ENCODE results near the gene CLDN1. TPM values are rescaled to one million over a fixed set of nuclear protein-coding genes. Genes with fewer than 3 reads are reported as not detected.
A peak's percentile ranks its signal among the peaks of the same experiment; 100 is the strongest.

CLDN1 gene
- total RNA-seq, 1 experiment from 2014 or later = 4.4 TPM

DNA sequence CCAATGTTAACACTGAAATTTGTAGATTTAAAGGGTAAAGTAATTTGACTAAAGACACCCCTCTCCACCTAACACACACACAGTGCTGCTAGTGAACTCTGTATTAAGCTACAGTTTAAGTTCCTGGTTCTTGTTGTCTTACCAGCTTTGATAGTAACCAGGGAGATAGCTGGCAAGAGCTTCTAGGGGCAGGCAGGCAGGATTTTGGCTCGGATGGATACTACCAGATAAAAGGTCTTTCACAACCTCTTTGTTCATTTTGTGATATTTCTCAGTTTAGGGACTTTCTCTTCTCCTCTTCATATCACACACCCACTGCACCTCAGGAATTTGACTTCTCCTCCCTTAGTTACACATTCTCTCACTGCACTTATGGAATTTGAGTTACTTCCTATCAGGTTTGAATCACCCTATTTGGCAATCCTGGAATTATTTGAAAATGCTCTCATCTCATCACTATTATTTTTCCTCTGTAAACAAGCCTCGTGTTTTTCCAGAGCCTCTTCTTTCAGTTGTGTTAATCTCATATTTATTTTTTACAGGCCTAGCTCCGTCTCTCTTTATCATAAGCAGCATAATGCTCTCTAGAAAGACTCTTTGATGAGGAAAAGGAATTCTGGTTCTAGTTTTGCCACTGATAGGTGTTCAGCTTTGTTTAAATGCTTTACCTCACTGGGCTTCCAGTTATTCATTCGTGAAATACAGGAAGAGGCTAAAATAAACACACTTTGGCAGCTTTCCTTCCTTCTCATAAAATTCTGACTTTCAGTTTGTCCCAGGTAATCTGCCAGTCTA is 23.0 kb upstream of the CLDN1 start:
- no peak overlapping the region for H3K4me3 Mint-ChIP-seq
- H3K36me3 Mint-ChIP-seq = peaks cover 2% of the 10 kb centered on the region; the same call in 1 of the 2 replicates
- no peak overlapping the region for H3K27ac Mint-ChIP-seq
- ChIA-PET POLR2A (no interaction called here), CTCF (interaction anchor here (0.6 kb wide), 1 partner anchor 384 kb away, joined by 3 read pairs; no protein-coding TSS in a partner anchor)
- no peak for ATAC-seq
- H3K4me1 Mint-ChIP-seq = peaks cover 6% of the 10 kb centered on the region
- TF ChIP-seq ESRRA (CRISPR knock-in tag; IDR thresholded peaks at IDR 0.05; ENCODE audit: borderline replicate concordance) (no peak), GABPB1 (CRISPR knock-in tag; IDR thresholded peaks at IDR 0.05) (peak; percentile 25; the same call in 1 of the 2 replicates), CREB1 (CRISPR knock-in tag; IDR thresholded peaks at IDR 0.05) (no peak)
- no peaks in the 10 kb centered on the region for H3K27me3 Mint-ChIP-seq (ENCODE audit: low read depth)
- no peak for DNase-seq (ENCODE audit: low spot score)
- H3K9me3 Mint-ChIP-seq = peaks cover 24% of the 10 kb centered on the region

DNA sequence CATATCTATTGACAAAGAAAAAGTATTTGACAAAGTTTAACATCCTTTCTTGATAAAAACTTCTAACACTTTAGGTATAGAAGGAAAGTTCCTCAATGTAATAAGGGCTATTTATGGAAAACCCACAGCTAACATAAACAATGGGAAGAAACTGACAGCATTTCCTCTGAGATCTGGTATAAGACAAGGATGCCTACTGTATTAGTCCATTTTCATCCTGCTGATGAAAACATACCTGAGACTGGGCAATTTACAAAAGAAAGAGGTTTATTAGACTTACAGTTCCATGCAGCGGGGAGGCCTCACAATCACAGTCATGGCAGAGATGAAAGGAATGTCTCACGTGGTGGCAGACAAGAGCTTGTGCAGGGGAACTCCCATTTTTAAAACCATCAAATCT is 17.8 kb upstream of the CLDN1 start:
- H3K4me1 Mint-ChIP-seq = no peaks in the 10 kb centered on the region
- peaks cover 2% of the 10 kb centered on the region; the same call in 1 of the 2 replicates for H3K36me3 Mint-ChIP-seq
- no peak for TF ChIP-seq ELF4 (CRISPR knock-in tag; IDR thresholded peaks at IDR 0.05; ENCODE audit: low read depth)
- TF ChIP-seq HMGA2 (CRISPR knock-in tag; IDR thresholded peaks at IDR 0.05) = no peak
- TF ChIP-seq ZNF396 (CRISPR knock-in tag; IDR thresholded peaks at IDR 0.05; ENCODE audit: borderline replicate concordance) = no peak
- ChIA-PET CTCF (no interaction called here), POLR2A (no interaction called here)
- H3K27me3 Mint-ChIP-seq (ENCODE audit: low read depth) = no peaks in the 10 kb centered on the region
- no peak for DNase-seq (ENCODE audit: low spot score)
- ATAC-seq = no peak
- H3K9me3 Mint-ChIP-seq = peaks cover 20% of the 10 kb centered on the region
- no peak overlapping the region for H3K27ac Mint-ChIP-seq
- no peak overlapping the region for H3K4me3 Mint-ChIP-seq

DNA sequence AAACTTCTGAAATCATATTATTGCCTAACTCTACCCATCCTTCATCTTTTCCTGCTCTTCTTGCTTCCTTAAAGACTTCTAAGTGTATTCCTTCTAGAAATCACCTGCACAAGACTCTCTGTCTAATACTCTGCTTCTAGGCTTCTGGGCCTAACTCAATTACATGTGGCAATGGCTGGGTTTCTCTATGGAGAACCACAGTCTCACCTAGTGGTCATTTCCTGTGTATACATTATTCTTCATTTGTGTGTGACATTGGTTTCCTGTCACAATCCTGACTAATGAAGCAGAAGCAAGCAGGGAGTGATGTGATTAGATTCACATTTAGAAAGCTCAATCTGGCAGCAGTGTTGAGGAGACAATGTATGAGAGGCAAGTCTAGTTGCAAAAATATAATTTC is 16.9 kb upstream of the CLDN1 start:
- Mint-ChIP-seq H3K27me3 (ENCODE audit: low read depth) (no peaks in the 10 kb centered on the region), H3K9me3 (peaks cover 20% of the 10 kb centered on the region), H3K36me3 (peaks cover 2% of the 10 kb centered on the region; the same call in 1 of the 2 replicates), H3K27ac (no peak overlapping the region), H3K4me3 (no peak overlapping the region), H3K4me1 (no peaks in the 10 kb centered on the region)
- TF ChIP-seq, protein P1, sequence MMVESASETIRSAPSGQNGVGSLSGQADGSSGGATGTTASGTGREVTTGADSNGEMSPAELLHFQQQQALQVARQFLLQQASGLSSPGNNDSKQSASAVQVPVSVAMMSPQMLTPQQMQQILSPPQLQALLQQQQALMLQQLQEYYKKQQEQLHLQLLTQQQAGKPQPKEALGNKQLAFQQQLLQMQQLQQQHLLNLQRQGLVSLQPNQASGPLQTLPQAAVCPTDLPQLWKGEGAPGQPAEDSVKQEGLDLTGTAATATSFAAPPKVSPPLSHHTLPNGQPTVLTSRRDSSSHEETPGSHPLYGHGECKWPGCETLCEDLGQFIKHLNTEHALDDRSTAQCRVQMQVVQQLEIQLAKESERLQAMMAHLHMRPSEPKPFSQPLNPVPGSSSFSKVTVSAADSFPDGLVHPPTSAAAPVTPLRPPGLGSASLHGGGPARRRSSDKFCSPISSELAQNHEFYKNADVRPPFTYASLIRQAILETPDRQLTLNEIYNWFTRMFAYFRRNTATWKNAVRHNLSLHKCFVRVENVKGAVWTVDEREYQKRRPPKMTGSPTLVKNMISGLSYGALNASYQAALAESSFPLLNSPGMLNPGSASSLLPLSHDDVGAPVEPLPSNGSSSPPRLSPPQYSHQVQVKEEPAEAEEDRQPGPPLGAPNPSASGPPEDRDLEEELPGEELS (CRISPR knock-in tag; IDR thresholded peaks at IDR 0.05) = no peak
- TF ChIP-seq ZNF423 (CRISPR knock-in tag; IDR thresholded peaks at IDR 0.05) (no peak), TCF7 (CRISPR knock-in tag; IDR thresholded peaks at IDR 0.05; ENCODE audit: low read depth) (no peak)
- DNase-seq (ENCODE audit: low spot score) (no peak), ATAC-seq (peak; percentile 67)
- ChIA-PET POLR2A (no interaction called here), CTCF (interaction anchor here (0.8 kb wide), 1 partner anchor 17 kb away, joined by 5 read pairs; the partner anchor contains the start of gene CLDN1)

DNA sequence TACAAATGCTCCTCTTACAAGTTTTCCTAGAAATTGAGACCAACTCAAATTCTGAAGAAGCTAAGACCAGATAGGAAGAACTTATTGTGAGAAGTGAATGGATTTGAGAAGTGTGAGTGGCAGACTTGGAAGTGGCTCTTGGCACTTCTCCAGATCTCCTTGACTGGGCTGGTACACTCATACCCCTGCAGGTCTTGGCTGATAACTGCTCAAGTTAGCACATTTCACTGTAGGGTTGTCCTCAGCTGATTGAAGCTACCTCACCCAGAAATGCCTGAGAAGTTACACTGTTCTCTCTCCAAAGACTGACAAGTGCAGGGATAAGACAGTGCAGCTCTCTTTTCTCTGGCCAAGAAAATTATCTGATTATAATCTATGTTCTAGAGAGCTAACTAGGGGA is 16.5 kb upstream of the CLDN1 start:
- ChIA-PET CTCF (interaction anchor here (0.8 kb wide), 1 partner anchor 16 kb away, joined by 5 read pairs; the partner anchor contains the start of gene CLDN1), POLR2A (no interaction called here)
- ATAC-seq (no peak), DNase-seq (ENCODE audit: low spot score) (no peak)
- H3K36me3 Mint-ChIP-seq = peaks cover 2% of the 10 kb centered on the region; the same call in 1 of the 2 replicates
- no peaks in the 10 kb centered on the region for H3K4me1 Mint-ChIP-seq
- no peak overlapping the region for H3K4me3 Mint-ChIP-seq
- H3K27ac Mint-ChIP-seq = no peak overlapping the region
- peaks cover 20% of the 10 kb centered on the region for H3K9me3 Mint-ChIP-seq
- H3K27me3 Mint-ChIP-seq (ENCODE audit: low read depth) = no peaks in the 10 kb centered on the region
- TF ChIP-seq SP1 (CRISPR knock-in tag; conservative IDR thresholded peaks at IDR 0.05) (no peak), GTF2I (CRISPR knock-in tag; conservative IDR thresholded peaks at IDR 0.05) (no peak), SMAD4 (CRISPR knock-in tag; IDR thresholded peaks at IDR 0.05) (no peak), ZNF232 (CRISPR knock-in tag; IDR thresholded peaks at IDR 0.05) (no peak), NFYB (CRISPR knock-in tag; conservative IDR thresholded peaks at IDR 0.05; ENCODE audit: low read depth) (no peak), ZNF416 (CRISPR knock-in tag; IDR thresholded peaks at IDR 0.05) (no peak)
- TF ChIP-seq, protein P2, sequence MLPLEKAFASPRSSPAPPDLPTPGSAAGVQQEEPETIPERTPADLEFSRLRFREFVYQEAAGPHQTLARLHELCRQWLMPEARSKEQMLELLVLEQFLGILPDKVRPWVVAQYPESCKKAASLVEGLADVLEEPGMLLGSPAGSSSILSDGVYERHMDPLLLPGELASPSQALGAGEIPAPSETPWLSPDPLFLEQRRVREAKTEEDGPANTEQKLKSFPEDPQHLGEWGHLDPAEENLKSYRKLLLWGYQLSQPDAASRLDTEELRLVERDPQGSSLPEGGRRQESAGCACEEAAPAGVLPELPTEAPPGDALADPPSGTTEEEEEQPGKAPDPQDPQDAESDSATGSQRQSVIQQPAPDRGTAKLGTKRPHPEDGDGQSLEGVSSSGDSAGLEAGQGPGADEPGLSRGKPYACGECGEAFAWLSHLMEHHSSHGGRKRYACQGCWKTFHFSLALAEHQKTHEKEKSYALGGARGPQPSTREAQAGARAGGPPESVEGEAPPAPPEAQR (CRISPR knock-in tag; IDR thresholded peaks at IDR 0.05) = no peak
- TF ChIP-seq, protein P3, sequence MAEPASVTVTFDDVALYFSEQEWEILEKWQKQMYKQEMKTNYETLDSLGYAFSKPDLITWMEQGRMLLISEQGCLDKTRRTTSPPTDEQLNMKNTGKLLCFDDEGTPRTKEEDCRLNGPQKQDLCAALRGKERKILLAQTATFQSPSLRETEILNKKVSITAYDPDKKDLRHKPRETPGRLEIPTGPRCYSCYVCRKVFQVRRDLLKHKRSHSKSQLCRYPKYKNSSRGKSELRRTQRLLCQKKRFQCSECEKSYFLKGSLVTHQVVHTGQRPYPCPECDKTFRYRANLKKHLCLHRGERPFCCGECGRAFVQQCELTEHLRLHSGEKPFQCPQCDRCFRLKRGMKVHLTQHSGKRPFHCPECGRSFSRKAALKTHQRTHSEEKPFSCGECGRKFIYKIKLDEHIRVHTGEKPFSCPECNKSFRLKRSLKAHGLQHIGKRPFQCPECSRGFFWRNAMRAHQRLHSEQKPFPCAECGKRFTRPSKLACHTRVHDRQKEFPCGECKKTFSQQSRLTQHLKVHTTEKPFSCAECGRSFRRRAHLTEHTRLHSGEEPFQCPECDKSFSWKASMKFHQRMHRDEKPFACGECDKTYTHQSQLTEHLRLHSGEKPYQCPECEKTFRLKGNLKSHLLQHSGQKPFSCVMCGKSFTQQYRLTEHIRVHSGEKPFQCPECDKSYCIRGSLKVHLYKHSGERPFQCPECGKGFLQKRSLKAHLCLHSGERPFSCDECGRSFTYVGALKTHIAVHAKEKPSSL (CRISPR knock-in tag; conservative IDR thresholded peaks at IDR 0.05) = no peak
- TF ChIP-seq, protein P4, sequence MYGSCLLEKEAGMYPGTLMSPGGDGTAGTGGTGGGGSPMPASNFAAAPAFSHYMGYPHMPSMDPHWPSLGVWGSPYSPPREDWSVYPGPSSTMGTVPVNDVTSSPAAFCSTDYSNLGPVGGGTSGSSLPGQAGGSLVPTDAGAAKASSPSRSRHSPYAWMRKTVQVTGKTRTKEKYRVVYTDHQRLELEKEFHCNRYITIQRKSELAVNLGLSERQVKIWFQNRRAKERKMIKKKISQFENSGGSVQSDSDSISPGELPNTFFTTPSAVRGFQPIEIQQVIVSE (CRISPR knock-in tag; IDR thresholded peaks at IDR 0.05; ENCODE audit: borderline replicate concordance) = no peak
- TF ChIP-seq, protein P5, sequence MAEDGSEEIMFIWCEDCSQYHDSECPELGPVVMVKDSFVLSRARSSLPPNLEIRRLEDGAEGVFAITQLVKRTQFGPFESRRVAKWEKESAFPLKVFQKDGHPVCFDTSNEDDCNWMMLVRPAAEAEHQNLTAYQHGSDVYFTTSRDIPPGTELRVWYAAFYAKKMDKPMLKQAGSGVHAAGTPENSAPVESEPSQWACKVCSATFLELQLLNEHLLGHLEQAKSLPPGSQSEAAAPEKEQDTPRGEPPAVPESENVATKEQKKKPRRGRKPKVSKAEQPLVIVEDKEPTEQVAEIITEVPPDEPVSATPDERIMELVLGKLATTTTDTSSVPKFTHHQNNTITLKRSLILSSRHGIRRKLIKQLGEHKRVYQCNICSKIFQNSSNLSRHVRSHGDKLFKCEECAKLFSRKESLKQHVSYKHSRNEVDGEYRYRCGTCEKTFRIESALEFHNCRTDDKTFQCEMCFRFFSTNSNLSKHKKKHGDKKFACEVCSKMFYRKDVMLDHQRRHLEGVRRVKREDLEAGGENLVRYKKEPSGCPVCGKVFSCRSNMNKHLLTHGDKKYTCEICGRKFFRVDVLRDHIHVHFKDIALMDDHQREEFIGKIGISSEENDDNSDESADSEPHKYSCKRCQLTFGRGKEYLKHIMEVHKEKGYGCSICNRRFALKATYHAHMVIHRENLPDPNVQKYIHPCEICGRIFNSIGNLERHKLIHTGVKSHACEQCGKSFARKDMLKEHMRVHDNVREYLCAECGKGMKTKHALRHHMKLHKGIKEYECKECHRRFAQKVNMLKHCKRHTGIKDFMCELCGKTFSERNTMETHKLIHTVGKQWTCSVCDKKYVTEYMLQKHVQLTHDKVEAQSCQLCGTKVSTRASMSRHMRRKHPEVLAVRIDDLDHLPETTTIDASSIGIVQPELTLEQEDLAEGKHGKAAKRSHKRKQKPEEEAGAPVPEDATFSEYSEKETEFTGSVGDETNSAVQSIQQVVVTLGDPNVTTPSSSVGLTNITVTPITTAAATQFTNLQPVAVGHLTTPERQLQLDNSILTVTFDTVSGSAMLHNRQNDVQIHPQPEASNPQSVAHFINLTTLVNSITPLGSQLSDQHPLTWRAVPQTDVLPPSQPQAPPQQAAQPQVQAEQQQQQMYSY (CRISPR knock-in tag; IDR thresholded peaks at IDR 0.05) = no peak

Data from WTC11 (cell line).